Diencephalon (tissue), 1 donor: ENCODE measurements around the gene OXT. TPM values are rescaled to one million over a fixed set of nuclear protein-coding genes. Genes with fewer than 3 reads are reported as not detected.

Experiments
- total RNA-seq: library from RNA; depleted of rRNA; stranded (reverse); fragments of >200 nt; gene quantifications from one replicate; pipeline ENCODE4 v1.2.3, GENCODE V29; 2014

The OXT gene
- 46.4 TPM for total RNA-seq

GRCh38 chr20:3071610-3072529 lies at the start of gene OXT:
Gene OXT, plus strand, starts transcription at chr20:3071620. Its CDS starts 36 bp downstream, at chr20:3071656.

GRCh38 chr20:3043322-3043721 lies 28.1 kb upstream of the OXT start, which contains the start of gene GNRH2:
Gene GNRH2, plus strand, starts transcription at chr20:3043622. Its CDS starts 793 bp downstream, at chr20:3044415.

GRCh38 chr20:3045816-3046676 lies 25.4 kb upstream of the OXT start, which contains the start of gene MRPS26:
Gene MRPS26, plus strand, starts transcription at chr20:3046052. Its CDS starts 17 bp downstream, at chr20:3046069.

GRCh38 chr20:3084283-3084985 lies 13.0 kb downstream of the OXT start, which contains the start of gene AVP:
Gene AVP, minus strand, starts transcription at chr20:3084724. Its CDS starts 50 bp downstream, at chr20:3084674.

Other genes starting within 250 kb of the OXT start
- 18.0 TPM for gene PCED1A, start 231.0 kb upstream of the OXT start, total RNA-seq
- 44.5 TPM for gene VPS16, start 230.9 kb upstream of the OXT start, total RNA-seq
- 175 TPM for gene PTPRA, start 198.1 kb upstream of the OXT start, total RNA-seq
- not detected for gene GNRH2, start 28.0 kb upstream of the OXT start, total RNA-seq
- 31.4 TPM for gene MRPS26, start 25.6 kb upstream of the OXT start, total RNA-seq
- 51.9 TPM for gene AVP, start 13.1 kb downstream of the OXT start, total RNA-seq
- 19.8 TPM for gene FASTKD5, start 88.2 kb downstream of the OXT start, total RNA-seq
- gene UBOX5, start 88.2 kb downstream of the OXT start, total RNA-seq = 2.5 TPM
- gene LZTS3, start 101.9 kb downstream of the OXT start, total RNA-seq = 36.9 TPM
- 33.0 TPM for gene DDRGK1, start 133.1 kb downstream of the OXT start, total RNA-seq
- 39.9 TPM for gene ITPA, start 137.9 kb downstream of the OXT start, total RNA-seq
- not detected for gene SLC4A11, start 167.6 kb downstream of the OXT start, total RNA-seq